GM19351 (cell line): ENCODE measurements around the gene NSD2.
"Not testable (repeated sequence)": the region's sequence is repeated elsewhere in the genome, so short reads cannot be mapped to it uniquely, and the experiment has no call there.

Source experiments
- ATAC-seq: cut with Tn5 transposase; IDR thresholded peaks from one replicate; pipeline ENCODE4 v1.9.1; 2021; ENCODE audit warnings: mild to moderate bottlenecking, moderate library complexity; ENCODE audit not compliant: unreplicated experiment

NSD2 gene

DNA sequence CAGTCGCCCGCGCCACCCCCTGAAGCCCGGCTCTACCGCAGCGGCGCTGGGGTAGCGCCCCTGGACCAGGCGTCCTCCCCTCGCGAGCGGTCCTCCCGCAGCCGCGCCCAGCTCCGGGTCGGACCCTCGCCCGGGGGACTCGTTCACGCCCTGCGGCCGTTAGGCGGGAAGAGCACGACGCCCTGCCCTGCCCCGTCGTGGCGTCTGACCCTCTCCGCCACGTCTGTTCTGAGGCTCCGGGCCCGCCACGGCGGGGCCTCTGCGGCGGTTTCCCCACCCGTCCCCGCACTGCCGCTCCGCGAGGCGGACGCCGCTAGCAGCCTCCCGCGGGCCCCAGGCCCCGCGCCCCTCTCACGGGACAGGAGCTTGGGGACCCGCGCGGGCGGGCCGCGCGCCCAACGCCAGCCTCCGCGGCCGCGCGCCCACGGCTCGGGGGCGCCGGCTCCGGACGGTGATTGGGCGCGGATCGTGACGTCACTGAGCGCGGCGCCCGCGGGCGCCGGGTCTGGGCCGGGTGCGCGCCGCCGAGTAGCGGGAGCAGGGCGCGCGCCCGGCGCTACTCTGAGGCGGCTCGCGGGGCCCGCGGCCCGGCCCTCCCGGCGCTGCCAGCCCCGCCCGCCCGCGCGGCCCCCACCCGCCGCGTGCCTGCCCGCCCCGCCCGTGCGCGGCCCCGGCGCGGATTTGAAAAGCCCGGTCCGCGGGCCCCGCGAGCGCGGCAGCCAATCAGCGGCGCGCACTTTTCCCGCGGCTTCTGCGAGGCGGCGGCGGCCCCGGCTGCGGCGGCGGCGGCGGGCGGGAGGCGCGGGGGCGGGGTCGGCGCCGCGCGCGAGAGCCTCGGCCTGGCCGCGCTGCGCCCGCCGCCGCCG lies at the start of gene NSD2:
TSS of gene NSD2 (plus strand) at position 816 of the 866 bp plus-strand sequence. CDS start 29,262 bp downstream, outside the sequence.
- ATAC-seq: peak; percentile 61

DNA sequence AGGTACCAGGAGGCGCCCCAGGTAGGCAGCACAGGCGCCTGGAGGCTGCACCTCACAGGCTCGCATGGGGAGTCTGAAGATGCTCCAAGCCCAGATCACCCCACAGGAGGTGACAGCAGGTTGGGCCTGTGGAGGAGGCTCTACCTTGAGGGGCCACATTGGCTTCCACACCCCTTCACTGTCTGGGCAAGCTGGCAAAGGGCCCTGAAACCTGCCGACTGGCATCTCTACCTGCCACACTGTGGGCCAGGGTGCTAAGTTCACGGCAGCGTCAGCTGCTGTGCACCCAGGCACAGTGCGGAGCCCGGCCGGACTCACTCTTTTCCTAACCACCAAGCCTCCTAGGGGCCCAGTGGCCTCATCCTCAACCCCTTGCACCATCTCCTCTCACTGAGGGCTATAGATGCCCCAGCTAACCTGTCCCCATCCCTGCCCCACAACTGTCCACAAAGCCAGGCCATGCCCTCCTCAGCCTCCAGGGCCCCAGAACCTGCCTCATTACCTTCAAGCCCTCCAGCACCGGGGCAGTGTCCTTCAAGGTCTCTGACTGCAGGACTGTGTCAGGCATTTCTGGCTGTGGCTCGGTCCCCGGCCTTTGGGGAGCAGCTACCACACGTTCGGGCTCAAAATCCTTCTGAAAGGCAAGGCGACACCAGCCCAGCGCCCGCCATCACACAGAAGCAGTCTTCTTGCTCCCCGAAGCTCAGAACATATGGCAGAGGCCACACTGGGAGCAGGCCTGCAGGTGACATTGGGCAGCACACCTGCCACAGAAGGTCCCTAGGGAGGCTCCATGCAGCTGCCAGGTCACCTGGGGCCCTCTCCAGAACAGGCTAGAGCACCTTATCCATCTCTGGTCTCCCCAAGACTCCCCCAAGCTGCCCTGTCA lies 49.3 kb upstream of the NSD2 start:
- no peak for ATAC-seq

- ATAC-seq: no peak
Observed at GRCh38 chr4:1822568-1823544, 48.3 kb upstream of the NSD2 start.

DNA sequence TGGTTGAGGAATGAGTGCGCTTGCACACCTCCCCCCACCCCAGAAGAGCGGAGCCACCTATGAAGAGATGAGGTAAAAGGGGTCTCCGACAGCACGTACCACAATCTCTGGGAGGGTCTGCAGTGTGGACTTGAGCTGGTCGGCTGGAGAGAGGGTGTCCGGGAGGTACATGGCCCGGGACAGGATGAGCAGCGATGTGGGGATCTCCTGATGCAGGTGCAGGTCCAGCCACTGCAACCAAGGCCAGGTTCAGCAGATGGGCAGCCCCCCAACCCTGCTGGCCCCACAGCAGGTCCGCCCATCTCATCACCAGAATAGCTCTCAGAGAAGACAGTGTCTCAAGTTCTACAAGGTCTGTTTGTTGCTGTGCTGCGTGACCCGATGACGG lies 47.7 kb upstream of the NSD2 start:
- ATAC-seq: no peak

DNA sequence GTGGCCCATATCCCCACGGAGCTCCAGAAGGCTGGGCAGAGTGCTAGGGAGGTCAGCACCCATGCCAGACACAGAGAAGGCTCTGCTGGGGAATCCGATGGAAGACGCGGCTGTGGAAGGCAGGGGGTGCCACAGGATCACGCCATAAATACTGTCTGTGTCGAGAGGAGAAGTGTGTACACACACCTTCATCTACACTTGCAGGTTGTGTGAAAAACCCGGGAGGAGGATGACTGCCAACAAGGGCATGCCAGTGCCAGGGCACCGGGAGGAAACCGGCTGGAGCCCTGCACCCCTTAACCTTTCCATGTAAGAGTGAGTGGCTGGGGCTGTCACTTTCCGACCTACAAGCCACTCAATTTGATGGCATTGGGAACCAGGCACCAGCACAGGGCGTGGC lies 46.4 kb upstream of the NSD2 start:
- no peak for ATAC-seq

- ATAC-seq: no peak
Observed at GRCh38 chr4:1825326-1825725, 45.9 kb upstream of the NSD2 start.

DNA sequence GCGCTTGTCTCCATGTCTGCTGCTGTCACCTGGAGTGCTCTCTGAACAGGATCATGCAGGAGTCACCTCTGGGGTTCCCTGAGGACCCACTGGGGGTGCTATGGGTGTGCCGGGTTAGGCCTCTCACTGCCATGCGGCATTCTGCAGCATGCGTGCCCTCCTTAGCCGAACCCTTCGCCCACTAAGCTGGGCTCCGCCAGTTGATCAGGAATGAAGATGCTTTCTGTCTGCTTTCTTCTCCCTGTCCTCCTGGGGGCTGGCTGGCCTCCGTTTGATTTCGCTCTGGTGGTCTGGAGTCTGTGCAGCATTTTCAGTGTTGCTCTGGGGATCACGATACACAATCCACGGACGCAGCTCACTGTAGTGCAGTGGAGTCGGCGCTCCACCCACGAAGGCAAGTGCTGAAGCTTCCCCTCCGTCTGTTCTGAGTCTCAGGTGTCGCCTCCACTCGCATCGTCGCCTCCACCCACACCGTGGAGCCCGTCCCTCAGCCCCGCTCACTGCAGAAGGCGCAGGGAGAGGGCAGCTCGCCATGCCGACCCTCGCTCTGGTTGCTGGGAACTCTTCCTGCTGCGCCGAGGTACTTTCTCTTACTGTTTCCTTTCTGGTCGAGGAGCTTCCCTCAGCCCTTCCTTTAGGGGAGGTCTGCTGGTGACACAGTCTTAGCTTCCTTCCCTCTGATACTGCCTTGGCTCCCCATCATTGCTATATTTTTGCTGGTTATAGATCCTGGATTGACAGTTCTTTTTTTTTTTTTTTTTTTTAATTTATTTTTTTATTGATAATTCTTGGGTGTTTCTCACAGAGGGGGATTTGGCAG lies 44.5 kb upstream of the NSD2 start:
- no peak for ATAC-seq

DNA sequence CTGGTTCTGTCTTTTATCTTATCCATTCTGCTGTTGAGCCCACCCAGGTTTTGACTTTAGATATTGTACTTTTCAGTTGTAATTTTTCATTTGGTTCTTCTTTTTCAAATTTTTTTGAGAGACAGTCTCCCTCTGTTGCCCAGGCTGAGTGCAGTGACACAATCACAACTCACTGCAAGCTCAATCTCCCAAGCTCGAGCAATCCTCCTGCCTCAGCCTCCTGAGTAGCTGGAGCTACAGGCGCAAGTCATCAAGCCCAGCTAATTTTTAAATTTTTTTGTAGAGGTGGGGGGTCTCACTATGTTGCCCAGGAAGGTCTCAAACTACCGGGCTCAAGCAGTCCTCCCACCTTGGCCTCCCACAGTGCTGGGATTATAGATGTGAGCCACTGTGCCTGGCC lies 41.0 kb upstream of the NSD2 start:
- no peak for ATAC-seq

- no peak for ATAC-seq
Observed at GRCh38 chr4:1830642-1831228, 40.5 kb upstream of the NSD2 start.

GRCh38 chr4:1831331-1831730 lies 39.9 kb upstream of the NSD2 start:
- ATAC-seq: no peak

GRCh38 chr4:1832690-1833089 lies 38.5 kb upstream of the NSD2 start:
- ATAC-seq: no peak

DNA sequence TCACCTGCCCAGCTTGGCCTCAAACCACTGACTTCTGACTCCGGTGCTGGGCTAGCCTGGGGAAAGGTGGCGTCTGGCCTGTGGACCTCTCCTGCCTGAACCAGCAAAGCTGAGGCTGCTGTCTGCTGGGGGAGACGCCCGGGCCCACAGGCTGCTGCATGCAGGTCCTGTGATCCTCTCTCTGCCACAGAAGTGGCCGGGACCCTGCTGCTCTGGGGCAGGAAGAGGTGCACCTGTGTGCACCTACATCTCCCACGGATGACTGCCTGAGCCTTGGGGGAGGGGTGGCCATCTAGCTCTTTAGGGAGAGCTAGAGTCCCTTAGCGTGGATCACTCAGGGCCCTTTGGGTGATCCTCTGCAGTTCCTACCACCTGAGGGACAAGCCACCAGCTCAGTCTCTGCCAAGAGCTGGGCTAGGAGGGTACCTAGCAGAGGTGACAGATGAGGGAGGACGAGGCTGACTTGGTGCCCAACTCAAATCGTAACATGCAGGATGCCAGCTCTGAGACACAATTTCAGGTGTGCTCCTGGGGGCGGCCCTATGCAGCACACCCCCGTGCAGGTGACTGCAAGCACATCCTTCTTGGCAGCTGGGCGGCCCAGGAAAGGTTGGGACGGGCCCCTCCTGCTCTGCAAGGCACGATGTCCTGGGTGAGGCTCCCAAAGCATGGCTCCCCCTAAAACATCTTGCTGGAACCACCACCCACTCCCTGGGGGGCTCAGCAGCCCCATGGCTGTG lies 37.7 kb upstream of the NSD2 start:
- ATAC-seq: no peak

- ATAC-seq: peak; percentile 81
Observed at GRCh38 chr4:1834047-1834775, 37.0 kb upstream of the NSD2 start.

DNA sequence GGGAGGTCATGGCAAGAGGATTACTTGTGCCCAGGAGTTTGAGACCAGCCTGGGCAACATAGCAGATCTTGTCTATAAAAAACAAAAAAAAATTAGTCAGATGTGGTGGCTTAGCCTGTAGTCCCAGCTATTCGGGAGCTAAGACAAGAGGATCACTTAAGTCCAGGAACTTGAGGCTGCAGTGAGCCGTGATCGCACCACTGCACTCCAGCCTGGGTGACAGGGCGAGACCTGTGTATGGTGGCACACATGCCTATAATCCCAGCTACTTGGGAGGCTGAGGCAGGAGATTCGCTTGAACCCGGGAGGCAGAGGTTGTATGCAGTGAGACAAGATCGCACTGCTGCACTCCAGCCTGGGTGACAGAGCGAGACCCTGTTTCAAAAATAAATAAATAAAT lies 35.4 kb upstream of the NSD2 start:
- not testable (repeated sequence) for ATAC-seq

GRCh38 chr4:1836650-1837049 lies 34.5 kb upstream of the NSD2 start:
- ATAC-seq: no peak

GRCh38 chr4:1837069-1837468 lies 34.1 kb upstream of the NSD2 start:
- no peak for ATAC-seq

DNA sequence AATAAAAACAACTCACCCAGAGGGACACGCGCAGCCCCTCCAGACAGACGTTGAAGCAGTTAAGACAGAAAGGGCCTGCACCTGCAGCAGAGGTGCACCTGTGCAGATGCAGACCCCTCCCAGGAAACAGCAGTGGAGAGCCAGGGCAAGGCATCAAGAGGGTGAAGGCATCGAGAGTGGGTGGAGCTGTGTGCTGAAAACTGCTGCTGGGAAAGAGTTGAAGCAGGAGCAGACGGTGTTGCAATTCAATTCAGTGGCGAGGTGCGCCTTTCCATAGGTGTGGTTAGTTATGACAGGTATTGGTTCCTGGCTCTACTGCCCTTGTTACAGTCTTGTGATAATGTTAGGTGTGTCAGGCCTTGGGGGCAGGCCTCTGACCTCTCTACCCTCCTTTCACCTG lies 31.9 kb upstream of the NSD2 start:
- no peak for ATAC-seq

DNA sequence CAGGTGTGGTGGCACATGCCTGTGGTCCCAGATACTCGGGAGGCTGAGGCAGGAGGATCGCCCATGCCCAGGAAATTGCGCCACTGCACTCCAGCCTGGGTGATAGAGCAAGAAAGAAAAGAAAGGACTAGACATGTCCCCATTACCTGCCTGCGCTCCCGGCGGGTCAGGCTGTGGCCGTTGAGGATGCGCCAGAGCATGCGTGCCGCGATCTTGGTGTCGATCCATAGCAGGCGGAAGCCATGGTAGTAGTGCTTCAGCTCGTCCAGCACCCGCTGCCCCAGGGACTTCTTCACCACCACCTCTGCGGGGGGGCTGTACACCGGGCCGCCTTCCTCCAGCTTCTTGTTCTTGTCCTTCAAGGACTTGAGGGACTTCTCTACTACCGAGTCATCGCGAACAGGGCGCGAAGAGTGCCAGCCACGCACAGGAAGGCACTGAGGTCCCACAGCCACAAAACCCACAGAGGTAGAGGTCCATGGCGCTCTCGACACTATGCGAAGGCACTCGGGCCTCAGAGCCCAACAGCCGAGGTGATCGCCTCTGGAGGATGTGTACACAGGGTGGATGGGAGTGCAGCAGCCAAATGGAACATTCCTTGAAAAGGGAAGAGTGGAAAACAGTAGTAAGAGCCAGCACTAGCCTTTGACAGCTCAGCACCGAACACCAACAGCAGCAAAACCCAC lies 29.8 kb upstream of the NSD2 start:
- ATAC-seq: no peak
